DND-41 (cell line): ENCODE measurements around the gene LGALS7B.

Source experiments
- CTCF ChIP-seq: IDR thresholded peaks from 2 replicates; pipeline ENCODE4 v1.5.1; 2012; ENCODE audit warnings: borderline replicate concordance, low read length, moderate library complexity, mild to moderate bottlenecking; ENCODE audit not compliant: poor library complexity, severe bottlenecking; ENCODE audit errors: extremely low read depth
- EZH2 ChIP-seq: IDR thresholded peaks from 3 replicates; pipeline ENCODE4 v1.6.1; 2012; ENCODE audit warnings: borderline replicate concordance, low read depth, mild to moderate bottlenecking, moderate library complexity, low read length, inconsistent platforms; ENCODE audit not compliant: severe bottlenecking

GRCh38 chr19:38812009-38812840 is 23.2 kb downstream of the LGALS7B start:
- TF ChIP-seq CTCF, result no peak
- TF ChIP-seq EZH2, result no peak
